HG02642 (cell line): ENCODE measurements around the gene RIOK3.

Experiments used
- ATAC-seq: cut with Tn5 transposase; IDR thresholded peaks from one replicate; pipeline ENCODE4 v1.9.1; 2021; ENCODE audit warnings: mild to moderate bottlenecking; ENCODE audit not compliant: unreplicated experiment, poor library complexity

Gene RIOK3

GRCh38 chr18:23526501-23527063 lies 73.5 kb downstream of the RIOK3 start:
- no peak for ATAC-seq

- ATAC-seq, result no peak
Measured at GRCh38 chr18:23528580-23529472, 75.7 kb downstream of the RIOK3 start.

- ATAC-seq, result no peak
Measured at GRCh38 chr18:23529604-23530003, 76.5 kb downstream of the RIOK3 start.

GRCh38 chr18:23530195-23530594 lies 77.1 kb downstream of the RIOK3 start:
- ATAC-seq, result no peak

GRCh38 chr18:23531912-23532311 lies 78.8 kb downstream of the RIOK3 start:
- no peak for ATAC-seq
